ENCODE data around the gene SSC5D.

The SSC5D gene

DNA sequence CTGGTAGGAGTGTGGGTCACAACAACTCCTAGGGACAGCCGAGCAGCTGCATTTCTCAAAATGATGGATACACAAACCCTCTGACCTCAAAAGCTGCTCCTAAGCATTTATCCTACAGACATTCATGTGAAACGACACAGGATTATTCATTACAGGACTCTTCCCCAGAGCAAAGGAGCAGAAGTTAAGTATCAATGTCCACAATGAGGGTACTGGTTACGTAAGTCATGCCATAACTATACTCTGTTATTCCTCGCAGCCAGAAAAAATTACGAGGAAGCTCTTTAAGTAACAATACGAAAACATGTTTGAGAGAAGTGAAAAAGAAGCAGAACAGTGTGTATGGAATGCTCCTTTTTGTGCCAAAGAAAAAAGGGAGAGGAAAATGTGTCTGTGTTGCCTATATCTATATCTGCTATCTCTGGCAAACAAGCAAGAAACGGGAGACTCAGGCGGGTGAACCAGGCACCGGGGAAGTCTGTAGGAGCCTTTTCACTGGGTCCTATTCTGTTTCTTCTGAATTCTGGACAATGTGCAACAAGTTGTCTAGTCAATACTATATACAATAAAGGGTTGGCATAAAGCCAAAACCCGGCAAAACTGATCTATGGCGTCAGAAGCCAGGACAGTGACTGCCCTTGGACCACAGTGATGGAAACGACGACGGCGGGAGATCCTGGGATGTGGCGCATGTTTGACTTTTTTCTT, 28.1 kb upstream of the SSC5D start:
- no peak for TF ChIP-seq TAF1 (IDR thresholded peaks at IDR 0.05; ENCODE audit: borderline replicate concordance, insufficient read depth, low read length)
- no peak for TF ChIP-seq REST (IDR thresholded peaks at IDR 0.05; ENCODE audit: insufficient read depth in 1 of 2, low read depth in 2 of 2, low read length in 2 of 2)

DNA sequence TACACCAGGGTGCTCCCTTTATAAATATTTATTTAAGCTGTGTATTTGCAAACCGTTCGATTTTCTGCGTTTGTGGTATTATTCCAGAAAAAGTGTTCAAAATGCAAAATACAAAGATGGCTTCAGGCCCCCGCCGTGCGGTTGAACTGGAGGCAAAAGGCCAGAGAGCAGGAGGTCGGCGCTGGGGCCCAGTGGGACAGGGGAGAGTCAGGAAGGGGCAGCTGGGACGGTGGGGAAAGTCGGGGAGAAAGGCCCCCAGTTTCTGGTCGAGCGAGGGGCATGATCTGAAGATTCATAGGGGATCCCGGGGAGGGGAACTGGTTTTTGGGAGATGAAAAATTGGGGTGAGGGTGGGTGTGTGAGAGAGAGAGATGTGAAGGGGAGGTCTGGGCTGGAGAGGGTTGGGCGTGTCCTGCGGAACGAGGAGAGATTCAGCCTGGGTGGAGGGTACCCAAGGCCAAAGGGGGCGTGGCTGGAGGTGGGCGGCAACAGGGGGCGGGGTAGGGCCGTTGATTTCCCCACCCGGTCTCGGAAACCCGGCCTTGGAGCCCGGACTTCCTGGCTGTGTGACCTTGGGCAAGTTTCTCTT, 27.5 kb upstream of the SSC5D start:
- TF ChIP-seq FOXP2 (optimal IDR thresholded peaks at IDR 0.05; ENCODE audit: borderline replicate concordance, extremely low read depth, extremely low read length, insufficient read depth) (no peak), SIN3A (IDR thresholded peaks at IDR 0.05; ENCODE audit: borderline replicate concordance, insufficient read depth, low read length) (peak; percentile 44; the same call in 1 of the 2 replicates)

GRCh38 chr19:55461259-55461973, 26.8 kb upstream of the SSC5D start, which contains the start of gene ISOC2:
ISOC2 (minus strand) TSS chr19:55461642; CDS start chr19:55456486, 5,156 bp downstream.
- TF ChIP-seq POLR2AphosphoS5 (IDR thresholded peaks at IDR 0.05; ENCODE audit: low read depth, low read length) (peak; percentile 61; the same call in 1 of the 2 replicates), SIN3A (IDR thresholded peaks at IDR 0.05; ENCODE audit: borderline replicate concordance, insufficient read depth, low read length) (peak; percentile 35; the same call in 1 of the 2 replicates), FOXP2 (optimal IDR thresholded peaks at IDR 0.05; ENCODE audit: borderline replicate concordance, extremely low read depth, extremely low read length, insufficient read depth) (peak; percentile 81), TAF1 (IDR thresholded peaks at IDR 0.05; ENCODE audit: borderline replicate concordance, insufficient read depth, low read length) (0 out of 2 replicates have a peak, but pooled peaks have one; percentile 21), REST (IDR thresholded peaks at IDR 0.05; ENCODE audit: insufficient read depth in 1 of 2, low read depth in 2 of 2, low read length in 2 of 2) (no peak)

DNA sequence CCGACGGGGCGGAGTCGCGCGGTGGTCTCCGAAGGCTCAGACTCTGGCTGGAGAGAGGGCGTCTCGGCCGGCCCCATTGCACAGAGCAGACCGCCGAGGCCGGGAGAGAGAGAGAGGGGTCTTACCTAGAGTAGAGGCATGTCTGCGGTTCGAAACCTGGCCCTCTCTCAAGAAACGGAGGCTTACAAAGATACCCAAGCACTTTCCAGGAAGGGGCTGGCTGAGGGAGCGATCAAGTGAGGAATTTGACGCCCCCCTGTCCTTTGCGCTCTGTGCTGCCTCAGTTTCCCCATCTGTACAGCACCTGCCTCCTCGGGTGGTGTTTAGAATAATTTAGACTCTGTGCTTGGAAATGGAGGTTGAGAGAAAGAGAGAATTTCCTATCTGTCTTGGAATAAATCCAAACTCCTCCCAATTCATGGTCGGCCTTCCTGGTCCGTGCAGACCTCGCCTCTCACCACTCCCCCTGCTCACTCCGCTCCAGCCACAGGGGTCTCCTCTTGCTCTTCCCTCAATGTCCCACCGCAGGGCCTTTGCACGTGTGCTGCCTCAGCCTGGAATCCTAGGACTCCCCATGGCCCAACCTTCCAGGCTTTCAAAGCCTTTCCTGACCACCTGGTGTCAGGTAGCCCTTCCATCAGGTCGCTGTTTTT, 26.1 kb upstream of the SSC5D start:
- TF ChIP-seq SIN3A (IDR thresholded peaks at IDR 0.05; ENCODE audit: borderline replicate concordance, insufficient read depth, low read length) (no peak), POLR2AphosphoS5 (IDR thresholded peaks at IDR 0.05; ENCODE audit: low read depth, low read length) (no peak; the same call in 1 of the 2 replicates), TAF1 (IDR thresholded peaks at IDR 0.05; ENCODE audit: borderline replicate concordance, insufficient read depth, low read length) (no peak)

DNA sequence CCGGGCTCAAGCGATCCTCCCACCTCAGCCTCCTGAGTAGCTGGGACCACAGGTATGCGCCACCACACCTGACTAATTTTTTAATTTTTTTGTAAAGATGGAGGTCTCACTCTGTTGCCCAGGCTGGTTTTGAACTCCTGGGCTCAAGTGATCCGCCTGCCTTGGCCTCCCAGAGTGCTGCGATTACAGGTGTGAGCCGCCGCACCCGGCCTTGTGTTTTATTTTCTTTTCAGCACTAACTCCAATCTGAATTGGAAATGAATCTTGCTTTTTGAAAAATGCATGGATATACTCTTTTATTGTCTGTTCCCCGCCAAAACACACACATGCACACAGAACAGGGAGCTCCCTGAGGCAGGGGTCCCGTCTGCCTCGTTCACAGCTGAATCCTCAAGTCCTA, 25.5 kb upstream of the SSC5D start:
- TF ChIP-seq POLR2AphosphoS5 (IDR thresholded peaks at IDR 0.05; ENCODE audit: low read depth, low read length) (no peak), REST (IDR thresholded peaks at IDR 0.05; ENCODE audit: insufficient read depth in 1 of 2, low read depth in 2 of 2, low read length in 2 of 2) (no peak), TAF1 (IDR thresholded peaks at IDR 0.05; ENCODE audit: borderline replicate concordance, insufficient read depth, low read length) (no peak), FOXP2 (optimal IDR thresholded peaks at IDR 0.05; ENCODE audit: borderline replicate concordance, extremely low read depth, extremely low read length, insufficient read depth) (no peak), SIN3A (IDR thresholded peaks at IDR 0.05; ENCODE audit: borderline replicate concordance, insufficient read depth, low read length) (no peak)

Data from PFSK-1 (cell line).